Naive thymus-derived CD8-positive, alpha-beta T cell (primary cell): ENCODE data around the gene PPFIA3. TPM values are rescaled to one million over a fixed set of nuclear protein-coding genes. Genes with fewer than 3 reads are reported as not detected.

Experiments
- ATAC-seq, 2 donors: fragments of 150-1000 bp; cut with Tn5 transposase in 1 of 2; sonication (Bioruptor Pico), chemical (Tn5 transposase) in 1 of 2; 1 replicate in 1 of 2; 2 replicates in 1 of 2; pipeline ENCODE4 v1.10.0; 2021; ENCODE audit warnings: mild to moderate bottlenecking in 2 of 2, moderate library complexity in 2 of 2
- POLR2A ChIA-PET: fragments of 350-600 bp; sonication (Branson Sonifier 250); formaldehyde crosslinking; loops from one replicate; lab custom pipeline; 2021; ENCODE audit warnings: antibody characterized with exemption; lab: Charles Lee
- DNase-seq, 10 donors: peaks; one replicate each; pipeline versions ENCODE4 v3.0.0 to v3.0.0-alpha.2; 2020 to 2022
- H3K27ac Mint-ChIP-seq, 10 donors: one replicate each; pipeline ENCODE4 v1.8.0; 2020 to 2022; ENCODE audit warnings: mild to moderate bottlenecking in 10 of 10, mixed read lengths in 10 of 10, moderate library complexity in 4 of 10, inconsistent platforms in 1 of 10
- H3K27me3 Mint-ChIP-seq, 5 donors: one replicate each; pipeline ENCODE4 v1.8.0; 2021 to 2022; ENCODE audit warnings: mixed read lengths in 5 of 5
- H3K36me3 Mint-ChIP-seq, 3 donors: one replicate each; pipeline ENCODE4 v1.8.0; 2020 to 2022; ENCODE audit warnings: mixed read lengths in 3 of 3, mild to moderate bottlenecking in 2 of 3, inconsistent platforms in 1 of 3
- H3K4me1 Mint-ChIP-seq, 4 donors: one replicate each; pipeline ENCODE4 v1.8.0; 2021 to 2022; ENCODE audit warnings: mixed read lengths in 4 of 4
- H3K4me3 Mint-ChIP-seq, 10 donors: one replicate each; pipeline ENCODE4 v1.8.0; 2020 to 2022; ENCODE audit warnings: mild to moderate bottlenecking in 10 of 10, mixed read lengths in 10 of 10, moderate library complexity in 6 of 10, inconsistent platforms in 1 of 10
- H3K9me3 Mint-ChIP-seq, 9 donors: one replicate each; pipeline ENCODE4 v1.8.0; 2020 to 2022; ENCODE audit warnings: mixed read lengths in 9 of 9, mild to moderate bottlenecking in 3 of 9, inconsistent platforms in 1 of 9, moderate library complexity in 1 of 9
- polyA plus RNA-seq, 3 donors: library from polyadenylated mRNA; unstranded; fragments of 300-500 nt; fragmentation: Illumina TruSeq; gene quantifications; one replicate each; pipeline ENCODE4 v1.2.3, GENCODE V29; 2021
- total RNA-seq, 8 experiments: library from RNA in 2 of 8; stranded (reverse) in 2 of 8; gene quantifications; one replicate each; pipeline ENCODE4 v1.2.3 and lab custom pipeline; 2021 to 2026

PPFIA3 gene
- total and polyA plus RNA-seq, 5 experiments from 2014 or later, result 0.20 to 4.7 (median 2.1) TPM; not detected in 1

DNA sequence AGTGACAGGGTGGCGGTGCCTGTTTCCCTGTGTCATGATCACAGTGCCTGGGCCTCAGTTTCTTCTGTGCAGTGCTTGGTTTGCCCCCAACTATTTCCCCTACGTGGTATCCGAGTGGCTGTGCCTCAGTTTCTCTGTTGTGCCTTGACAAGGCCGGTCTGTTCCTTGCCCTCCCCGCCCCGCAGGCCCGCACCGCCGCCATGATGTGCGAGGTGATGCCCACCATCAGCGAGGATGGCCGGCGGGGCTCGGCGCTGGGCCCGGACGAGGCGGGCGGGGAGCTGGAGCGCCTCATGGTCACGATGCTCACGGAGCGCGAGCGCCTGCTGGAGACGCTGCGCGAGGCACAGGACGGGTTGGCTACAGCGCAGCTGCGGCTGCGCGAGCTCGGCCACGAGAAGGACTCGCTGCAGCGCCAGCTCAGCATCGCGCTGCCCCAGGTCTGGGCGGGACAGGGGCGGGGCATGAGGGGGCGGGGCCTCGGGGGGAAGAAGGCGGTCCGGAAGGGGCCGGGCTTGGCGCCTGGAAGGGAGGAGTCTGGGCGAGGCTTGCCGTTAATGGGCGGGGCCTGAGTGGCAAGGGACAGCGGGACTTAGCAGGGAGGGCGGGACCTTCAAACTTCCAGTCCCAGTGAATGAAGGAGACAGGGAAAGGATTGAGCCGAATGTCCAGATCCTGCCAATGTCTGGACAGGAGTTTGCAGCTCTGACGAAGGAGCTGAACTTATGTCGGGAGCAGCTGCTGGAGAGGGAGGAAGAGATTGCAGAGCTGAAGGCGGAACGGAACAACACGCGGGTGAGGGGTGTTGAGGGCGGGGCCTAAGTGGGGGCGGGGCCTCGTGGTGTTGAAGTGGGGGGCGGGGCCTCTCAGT is 8.6 kb downstream of the PPFIA3 start:
- H3K27me3 Mint-ChIP-seq, result no peaks in the 10 kb centered on the region
- peak overlapping the region; percentile 77 to 95 (median 89) for H3K4me3 Mint-ChIP-seq
- H3K36me3 Mint-ChIP-seq, result no peaks in the 10 kb centered on the region
- H3K27ac Mint-ChIP-seq, result peak overlapping the region; percentile 49 to 94 (median 88)
- ATAC-seq (peak; percentile 91 to 93), DNase-seq (peak; percentile 88 to 96 (median 94))
- POLR2A ChIA-PET, result interaction anchor here (0.6 to 2.4 kb wide), 8 partner anchors 10 to 315 kb away, joined by 3 to 23 read pairs (median 3); partner anchors contain the start of genes C19orf73, GYS1, LIN7B and PPFIA3
- H3K9me3 Mint-ChIP-seq, result no peaks in the 10 kb centered on the region
- peaks cover 10 to 22% (median 14%) of the 10 kb centered on the region in 4 donors for H3K4me1 Mint-ChIP-seq

DNA sequence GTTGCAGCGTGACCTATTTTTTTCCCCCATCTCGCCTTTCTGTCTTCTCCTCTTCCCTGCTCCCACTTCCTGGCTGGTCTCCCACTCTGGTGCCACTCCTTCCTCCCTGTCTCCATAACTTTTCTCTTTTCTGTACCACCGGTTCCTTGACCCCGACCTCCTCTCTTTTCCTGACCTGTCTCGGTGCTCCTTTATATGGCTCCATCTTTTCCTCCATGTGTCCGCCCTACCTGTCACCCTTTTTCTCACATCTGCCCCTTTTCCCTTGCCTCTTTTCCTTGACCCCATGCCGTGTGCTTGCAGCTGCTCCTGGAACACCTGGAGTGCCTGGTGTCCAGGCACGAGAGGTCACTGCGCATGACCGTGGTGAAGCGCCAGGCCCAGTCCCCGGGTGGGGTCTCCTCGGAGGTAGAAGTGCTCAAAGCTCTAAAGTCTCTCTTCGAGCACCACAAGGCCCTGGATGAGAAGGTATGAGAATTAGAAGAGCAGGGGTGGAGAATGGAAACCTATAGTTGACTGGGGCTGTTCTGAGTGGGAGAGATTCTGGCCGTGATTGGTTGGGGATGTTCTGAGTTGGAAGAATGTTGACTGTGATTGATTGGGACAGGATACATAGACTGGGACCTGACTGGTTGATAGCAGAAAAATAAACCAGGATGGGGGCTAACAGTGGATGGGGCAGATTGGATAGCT is 9.3 kb downstream of the PPFIA3 start:
- no peaks in the 10 kb centered on the region for H3K36me3 Mint-ChIP-seq
- POLR2A ChIA-PET, result interaction anchor here (0.6 to 2.4 kb wide), 7 partner anchors 10 to 205 kb away, joined by 3 to 23 read pairs (median 3); partner anchors contain the start of genes C19orf73, GYS1, LIN7B and PPFIA3
- no peaks in the 10 kb centered on the region for H3K9me3 Mint-ChIP-seq
- H3K27me3 Mint-ChIP-seq, result no peaks in the 10 kb centered on the region
- ATAC-seq, result no peak
- DNase-seq, result no peak
- H3K4me3 Mint-ChIP-seq, result peak overlapping the region; percentile 77 to 95 (median 89)
- peaks cover 15 to 29% (median 19%) of the 10 kb centered on the region in 4 donors for H3K4me1 Mint-ChIP-seq
- H3K27ac Mint-ChIP-seq, result peak overlapping the region in 6 of 10 donors; percentile 43 to 93 (median 58)

DNA sequence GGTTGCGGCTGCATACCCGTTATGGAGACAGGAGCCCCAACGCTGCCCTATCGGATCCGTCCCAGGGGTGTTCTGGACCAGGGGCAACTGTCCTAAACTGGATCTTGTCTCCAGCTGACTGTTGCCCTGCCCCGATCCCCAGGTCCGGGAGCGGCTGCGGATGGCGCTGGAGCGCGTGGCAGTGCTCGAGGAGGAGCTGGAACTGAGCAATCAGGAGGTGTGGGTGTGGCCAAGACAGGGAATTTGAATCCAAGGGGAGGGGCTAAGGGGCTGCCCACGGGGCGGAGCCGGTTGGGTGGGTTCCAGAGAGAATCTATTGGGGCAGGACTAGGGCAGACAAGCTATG is 9.9 kb downstream of the PPFIA3 start:
- H3K27me3 Mint-ChIP-seq, result peaks cover 0 to under 1% (median 0%) of the 10 kb centered on the region in 5 donors
- H3K4me1 Mint-ChIP-seq, result peaks cover 17 to 34% (median 24%) of the 10 kb centered on the region in 4 donors
- H3K9me3 Mint-ChIP-seq, result no peaks in the 10 kb centered on the region
- no peak for DNase-seq
- peak overlapping the region in 1 of 10 donors; percentile 75 for H3K27ac Mint-ChIP-seq
- ATAC-seq, result no peak
- peak overlapping the region in 4 of 10 donors; percentile 66 to 89 (median 80) for H3K4me3 Mint-ChIP-seq
- POLR2A ChIA-PET, result interaction anchor here (1.5 to 2.4 kb wide), 4 partner anchors 11 to 205 kb away, joined by 3 to 23 read pairs (median 7); partner anchors contain the start of genes C19orf73, LIN7B and PPFIA3
- no peaks in the 10 kb centered on the region for H3K36me3 Mint-ChIP-seq

DNA sequence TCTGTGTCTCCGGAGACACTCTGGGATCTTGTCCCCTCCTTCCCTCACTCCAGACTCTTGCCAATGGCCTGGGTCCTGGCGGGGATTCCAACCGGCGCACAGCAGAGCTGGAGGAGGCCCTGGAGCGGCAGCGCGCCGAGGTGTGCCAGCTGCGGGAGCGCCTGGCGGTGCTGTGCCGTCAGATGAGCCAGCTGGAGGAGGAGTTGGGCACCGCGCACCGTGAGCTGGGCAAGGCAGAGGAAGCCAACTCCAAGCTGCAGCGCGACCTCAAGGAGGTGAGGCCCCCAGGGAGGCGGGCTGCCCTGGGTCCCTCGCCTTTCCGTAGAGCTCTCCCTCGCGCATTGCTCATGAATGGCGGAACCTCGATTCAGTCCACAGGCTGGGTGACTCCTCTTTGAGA is 11.0 kb downstream of the PPFIA3 start:
- POLR2A ChIA-PET, result interaction anchor here (1.1 to 2.2 kb wide), 5 partner anchors 9 to 204 kb away, joined by 3 to 10 read pairs (median 3); partner anchors contain the start of gene LIN7B
- no peaks in the 10 kb centered on the region for H3K36me3 Mint-ChIP-seq
- H3K27me3 Mint-ChIP-seq, result peaks cover 0 to 5% (median 0%) of the 10 kb centered on the region in 5 donors
- ATAC-seq, result no peak
- H3K4me1 Mint-ChIP-seq, result peaks cover 17 to 39% (median 29%) of the 10 kb centered on the region in 4 donors
- peak in 1 of 10 donors; percentile 64 for DNase-seq
- H3K9me3 Mint-ChIP-seq, result no peaks in the 10 kb centered on the region
- peak overlapping the region in 1 of 10 donors; percentile 52 for H3K27ac Mint-ChIP-seq
- peak overlapping the region in 1 of 10 donors; percentile 45 for H3K4me3 Mint-ChIP-seq

DNA sequence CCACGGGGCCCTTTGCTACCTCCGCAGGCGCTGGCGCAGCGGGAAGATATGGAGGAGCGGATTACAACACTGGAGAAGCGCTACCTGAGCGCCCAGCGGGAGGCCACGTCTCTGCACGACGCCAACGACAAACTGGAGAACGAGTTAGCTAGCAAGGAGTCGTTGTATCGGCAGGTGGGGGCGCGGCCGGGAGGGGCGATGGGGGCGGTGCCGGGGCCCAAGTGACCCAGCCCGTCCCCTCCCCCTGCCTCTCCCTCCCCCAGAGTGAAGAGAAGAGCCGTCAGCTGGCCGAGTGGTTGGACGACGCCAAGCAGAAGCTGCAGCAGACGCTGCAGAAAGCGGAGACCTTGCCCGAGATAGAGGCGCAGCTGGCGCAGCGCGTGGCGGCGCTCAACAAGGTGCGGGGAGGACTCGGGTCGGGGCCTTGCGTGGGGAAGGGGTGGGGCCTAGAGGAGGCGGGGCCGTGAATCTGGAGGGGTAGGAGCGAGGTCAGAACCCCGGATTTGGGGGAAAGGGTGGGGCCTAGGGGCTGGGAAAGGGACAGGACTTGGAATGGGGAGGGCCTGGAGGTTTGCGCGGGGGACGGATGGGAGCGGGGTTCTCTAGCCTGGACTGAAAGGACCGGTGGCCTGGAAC is 13.7 kb downstream of the PPFIA3 start:
- H3K27ac Mint-ChIP-seq, result peak overlapping the region in 1 of 10 donors; percentile 81
- peaks cover 16 to 33% (median 25%) of the 10 kb centered on the region in 4 donors for H3K4me1 Mint-ChIP-seq
- POLR2A ChIA-PET, result interaction anchor here (1.1 to 1.2 kb wide), 2 partner anchors 16 to 19 kb away, joined by 4 read pairs; partner anchors contain the start of gene LIN7B
- H3K4me3 Mint-ChIP-seq, result peak overlapping the region; percentile 59 to 88 (median 78)
- ATAC-seq (peak; percentile 52 to 54), DNase-seq (peak in 6 of 10 donors; percentile 35 to 48 (median 44))
- H3K36me3 Mint-ChIP-seq, result no peaks in the 10 kb centered on the region
- H3K9me3 Mint-ChIP-seq, result no peaks in the 10 kb centered on the region
- peaks cover 0 to 15% (median 5%) of the 10 kb centered on the region in 5 donors for H3K27me3 Mint-ChIP-seq

DNA sequence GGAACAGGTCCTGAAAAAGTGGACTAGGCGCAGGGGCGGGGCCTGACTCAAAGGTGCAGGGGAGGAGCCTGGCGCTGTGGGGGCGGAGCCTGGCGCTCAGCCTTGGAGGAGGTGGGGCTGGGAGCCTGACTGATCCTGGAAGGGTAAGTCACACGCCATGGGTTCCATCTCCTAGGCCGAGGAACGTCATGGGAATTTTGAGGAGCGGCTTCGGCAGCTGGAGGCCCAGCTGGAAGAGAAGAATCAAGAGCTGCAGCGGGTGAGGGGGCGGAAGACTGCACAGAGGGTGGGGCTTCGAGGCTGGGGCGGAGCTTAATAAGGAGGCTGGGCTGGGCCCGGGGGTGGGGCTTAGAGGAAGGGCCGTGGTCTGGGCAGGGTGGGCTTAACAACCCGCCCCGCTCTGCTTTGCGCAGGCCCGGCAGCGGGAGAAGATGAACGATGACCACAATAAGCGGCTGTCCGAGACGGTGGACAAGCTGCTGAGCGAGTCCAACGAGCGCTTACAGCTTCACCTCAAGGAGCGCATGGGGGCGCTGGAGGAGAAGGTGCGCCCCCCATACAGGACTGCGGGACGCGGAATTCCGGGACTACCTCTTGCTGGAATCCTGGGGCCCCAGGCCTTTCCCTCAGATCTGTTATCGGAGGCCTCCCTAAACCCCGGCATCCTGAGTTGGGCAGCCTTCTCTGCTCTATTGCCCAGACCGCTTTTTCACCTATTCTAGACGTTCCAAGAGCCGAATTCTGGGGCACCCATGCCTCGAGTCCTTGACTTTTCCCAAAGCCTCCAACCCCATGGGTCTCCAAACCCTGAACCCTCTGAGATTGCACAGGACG is 14.5 kb downstream of the PPFIA3 start:
- H3K27ac Mint-ChIP-seq, result peak overlapping the region in 1 of 10 donors; percentile 81
- no peaks in the 10 kb centered on the region for H3K9me3 Mint-ChIP-seq
- POLR2A ChIA-PET, result interaction anchor here (0.6 to 1.3 kb wide), 4 partner anchors 16 to 310 kb away, joined by 3 to 4 read pairs (median 4); partner anchors contain the start of genes FTL and LIN7B
- peak in 7 of 10 donors; percentile 38 to 56 (median 52) for DNase-seq
- H3K4me3 Mint-ChIP-seq, result peak overlapping the region; percentile 59 to 88 (median 78)
- peaks cover 0 to 15% (median 5%) of the 10 kb centered on the region in 5 donors for H3K27me3 Mint-ChIP-seq
- peak; percentile 77 to 78 for ATAC-seq
- no peaks in the 10 kb centered on the region for H3K36me3 Mint-ChIP-seq
- peaks cover 10 to 26% (median 18%) of the 10 kb centered on the region in 4 donors for H3K4me1 Mint-ChIP-seq

DNA sequence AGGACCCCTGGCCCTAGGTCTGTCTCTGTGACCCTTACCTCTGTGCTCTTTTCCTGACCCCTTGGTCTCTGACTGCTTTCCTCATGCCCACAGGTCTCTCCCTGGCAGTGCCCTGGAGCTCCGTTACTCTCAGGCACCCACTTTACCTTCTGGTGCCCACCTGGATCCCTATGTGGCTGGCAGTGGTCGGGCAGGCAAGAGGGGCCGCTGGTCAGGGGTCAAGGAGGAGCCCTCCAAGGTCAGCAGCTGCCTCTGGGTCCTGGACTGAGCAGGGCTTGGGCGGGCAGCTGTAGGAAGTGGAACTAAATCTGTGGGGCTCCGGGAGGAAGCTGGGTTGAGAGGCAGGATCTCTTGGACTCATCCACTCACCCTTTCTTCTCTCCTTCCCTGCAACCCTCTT is 16.3 kb downstream of the PPFIA3 start:
- H3K9me3 Mint-ChIP-seq, result no peaks in the 10 kb centered on the region
- no peak for ATAC-seq
- peaks cover 0 to 15% (median 5%) of the 10 kb centered on the region in 5 donors for H3K27me3 Mint-ChIP-seq
- H3K4me1 Mint-ChIP-seq, result peaks cover 5 to 21% (median 16%) of the 10 kb centered on the region in 4 donors
- no peak overlapping the region for H3K27ac Mint-ChIP-seq
- POLR2A ChIA-PET, result interaction anchor here (0.6 kb wide), 1 partner anchor 1232 kb away, joined by 4 read pairs; no protein-coding TSS in a partner anchor
- H3K4me3 Mint-ChIP-seq, result no peak overlapping the region
- no peaks in the 10 kb centered on the region for H3K36me3 Mint-ChIP-seq
- no peak for DNase-seq

DNA sequence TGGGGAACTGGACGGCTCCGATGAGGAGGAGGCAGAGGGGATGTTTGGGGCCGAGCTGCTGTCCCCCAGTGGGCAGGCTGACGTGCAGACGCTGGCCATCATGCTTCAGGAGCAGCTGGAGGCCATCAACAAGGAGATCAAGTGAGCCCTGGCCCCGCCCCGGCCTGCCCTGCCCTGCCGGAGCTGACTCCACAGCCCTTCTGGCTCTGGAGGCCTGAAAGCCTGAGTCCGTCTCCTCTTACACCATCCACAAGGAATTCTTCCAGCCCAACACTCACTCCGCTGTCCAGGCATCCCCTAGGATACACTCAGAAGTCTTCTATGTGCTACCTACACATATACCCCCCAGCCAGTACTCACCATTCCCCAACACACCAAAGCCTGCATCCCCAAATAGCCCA is 17.4 kb downstream of the PPFIA3 start:
- DNase-seq (no peak), ATAC-seq (no peak)
- peaks cover 5 to 23% (median 18%) of the 10 kb centered on the region in 4 donors for H3K4me1 Mint-ChIP-seq
- POLR2A ChIA-PET, result interaction anchor here (0.8 kb wide), 1 partner anchor 24 kb away, joined by 4 read pairs; no protein-coding TSS in a partner anchor
- H3K27me3 Mint-ChIP-seq, result peaks cover 0 to 15% (median 8%) of the 10 kb centered on the region in 5 donors
- H3K4me3 Mint-ChIP-seq, result no peak overlapping the region
- H3K27ac Mint-ChIP-seq, result no peak overlapping the region
- H3K36me3 Mint-ChIP-seq, result no peaks in the 10 kb centered on the region
- H3K9me3 Mint-ChIP-seq, result no peaks in the 10 kb centered on the region

DNA sequence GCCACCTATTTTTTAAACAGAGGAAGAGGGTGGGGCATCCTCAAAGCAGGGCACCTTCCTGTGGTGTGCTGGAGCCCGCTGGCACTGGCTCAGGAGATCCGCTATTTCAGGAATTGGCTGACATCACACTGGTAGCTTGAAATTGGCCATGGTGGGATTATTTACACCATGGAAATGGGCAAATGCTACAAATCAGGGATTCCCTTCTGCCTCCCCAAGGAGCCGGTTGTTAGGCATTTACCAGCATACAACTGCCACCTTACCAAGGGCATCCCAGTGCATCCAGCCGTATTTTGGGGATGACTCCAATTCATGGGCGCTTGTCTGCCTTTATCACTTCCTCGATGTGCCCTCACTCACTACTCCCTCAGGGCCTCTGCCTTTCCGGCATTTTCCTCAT is 21.6 kb downstream of the PPFIA3 start:
- DNase-seq (no peak), ATAC-seq (no peak)
- no peaks in the 10 kb centered on the region for H3K9me3 Mint-ChIP-seq
- peaks cover 11 to 42% (median 23%) of the 10 kb centered on the region in 5 donors for H3K27me3 Mint-ChIP-seq
- no peak overlapping the region for H3K27ac Mint-ChIP-seq
- peak overlapping the region in 2 of 10 donors; percentile 19 to 30 for H3K4me3 Mint-ChIP-seq
- peaks cover 14 to 21% (median 17%) of the 10 kb centered on the region in 4 donors for H3K4me1 Mint-ChIP-seq
- no peaks in the 10 kb centered on the region for H3K36me3 Mint-ChIP-seq
- POLR2A ChIA-PET, result interaction anchor here (0.6 kb wide), 1 partner anchor 25 kb away, joined by 3 read pairs; no protein-coding TSS in a partner anchor

DNA sequence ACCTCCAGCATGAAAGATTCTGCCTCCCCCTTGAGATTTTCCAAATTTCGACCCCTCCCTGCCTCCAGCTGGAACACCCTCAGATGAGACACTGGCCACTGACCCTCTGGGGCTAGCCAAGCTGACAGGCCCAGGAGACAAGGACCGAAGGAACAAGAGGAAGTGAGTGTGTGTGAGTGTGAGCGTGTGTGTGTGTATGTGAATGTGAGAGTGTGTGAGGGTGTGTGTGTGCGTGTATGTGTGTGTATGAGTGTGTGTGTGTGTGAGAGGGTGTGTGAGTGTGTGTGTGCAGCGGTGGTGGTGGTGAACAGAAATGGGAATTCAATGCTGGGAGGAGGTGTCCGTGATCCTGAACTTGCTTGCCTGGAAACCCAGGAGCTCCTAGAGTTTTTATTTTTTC is 22.0 kb downstream of the PPFIA3 start:
- no peaks in the 10 kb centered on the region for H3K9me3 Mint-ChIP-seq
- H3K4me1 Mint-ChIP-seq, result peaks cover 14 to 24% (median 19%) of the 10 kb centered on the region in 4 donors
- POLR2A ChIA-PET, result interaction anchor here (0.5 to 0.8 kb wide), 2 partner anchors 9 to 11 kb away, joined by 3 to 5 read pairs; no protein-coding TSS in a partner anchor
- H3K4me3 Mint-ChIP-seq, result peak overlapping the region in 3 of 10 donors; percentile 19 to 30 (median 23)
- no peaks in the 10 kb centered on the region for H3K36me3 Mint-ChIP-seq
- no peak overlapping the region for H3K27ac Mint-ChIP-seq
- peaks cover 11 to 46% (median 26%) of the 10 kb centered on the region in 5 donors for H3K27me3 Mint-ChIP-seq
- DNase-seq (no peak), ATAC-seq (no peak)
